Large intestine (tissue), 12 donors: ENCODE results near the gene EGR4. TPM values are rescaled to one million over a fixed set of nuclear protein-coding genes. Genes with fewer than 3 reads are reported as not detected.

Source experiments
- DNase-seq, 2 donors: peaks; one replicate each; pipeline versions ENCODE4 v3.0.0 to v3.0.0-alpha.2; 2013
- H3K27ac ChIP-seq: one replicate; pipeline ENCODE4 v1.5.1; 2013; ENCODE audit warnings: low read length
- H3K27me3 ChIP-seq: 2 replicates; pipeline ENCODE4 v1.6.1; 2013; ENCODE audit warnings: low read length; ENCODE audit not compliant: control insufficient read depth, insufficient read depth
- H3K36me3 ChIP-seq: 2 replicates; pipeline ENCODE4 v1.6.1; 2013; ENCODE audit warnings: low read length; ENCODE audit not compliant: control insufficient read depth, insufficient read depth
- H3K4me1 ChIP-seq: one replicate; pipeline ENCODE4 v1.6.1; 2013; ENCODE audit warnings: low read length; ENCODE audit not compliant: control insufficient read depth, insufficient read depth
- H3K4me3 ChIP-seq: one replicate; pipeline ENCODE4 v1.5.1; 2013; ENCODE audit warnings: low read length
- H3K9me3 ChIP-seq: one replicate; pipeline ENCODE4 v1.6.1; 2013; ENCODE audit warnings: mild to moderate bottlenecking, low read depth, low read length, moderate library complexity; ENCODE audit not compliant: control insufficient read depth
- WGBS: methylation state at CpG from one replicate; pipeline ENCODE4 v1.1.5; 2013; ENCODE audit warnings: low lambda C conversion rate; ENCODE audit not compliant: insufficient coverage; 5-methylcytosine and 5-hydroxymethylcytosine counted together
- long read RNA-seq, 11 donors: transcript quantifications; one replicate each; lab custom pipeline, GENCODE V29; 2026
- polyA plus RNA-seq: library from polyadenylated mRNA; unstranded; fragments of 120-200 nt; gene quantifications from one replicate; pipeline ENCODE4 v1.2.1, GENCODE V29; 2013

The EGR4 gene
- polyA plus RNA-seq = 0.04 TPM
- long read RNA-seq, donor 1 = 0 reads
- long read RNA-seq, donor 2 = 0 reads
- long read RNA-seq, donor 3 = 0 reads
- long read RNA-seq, donor 4 = 0 reads
- long read RNA-seq, donor 5 = 0 reads
- long read RNA-seq, donor 6 = 0 reads
- long read RNA-seq, donor 7 = 0 reads
- long read RNA-seq, donor 8 = 0 reads
- long read RNA-seq, donor 9 = 0 reads
- long read RNA-seq, donor 10 = 0 reads
- long read RNA-seq, donor 11 = 0 reads

DNA sequence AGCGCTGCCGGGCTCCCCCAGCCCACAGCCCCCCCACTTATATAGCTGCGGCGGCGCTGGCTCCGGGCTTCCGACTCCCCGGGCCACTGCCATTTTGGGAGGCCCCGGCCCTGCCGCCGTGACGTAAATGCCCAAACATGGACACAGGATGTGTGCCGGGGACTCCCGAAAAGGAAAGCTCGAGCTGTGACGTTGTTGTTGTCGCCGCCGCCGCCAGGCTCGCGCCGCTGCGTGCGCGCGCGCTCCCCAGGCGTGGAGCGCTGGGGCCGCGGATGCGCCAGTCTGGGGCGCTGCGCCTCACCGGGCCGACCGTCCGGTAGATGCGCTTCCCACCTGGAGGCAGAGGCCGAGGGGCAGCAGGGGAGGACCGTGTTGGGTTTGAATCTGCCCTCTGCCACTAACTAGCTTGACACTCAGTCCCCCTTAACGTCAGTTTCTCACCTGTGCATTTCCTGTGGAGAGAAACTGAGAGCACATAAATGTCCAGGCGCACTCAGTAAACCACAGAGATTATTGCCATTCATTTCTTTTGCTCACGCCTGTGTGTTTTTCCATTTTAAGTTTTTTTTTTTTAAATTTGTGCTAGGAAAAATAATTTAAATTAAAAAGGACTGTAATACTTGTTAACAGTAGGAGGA lies at the start of gene EGR4:
Gene EGR4, minus strand, starts transcription at position 15 of the 638 bp plus-strand sequence. CDS start 231 bp downstream, outside the sequence.
- 12% methylated on average over 3 of the region's 45 CpGs for WGBS
- DNase-seq = peak; percentile 33 to 51
- Histone ChIP-seq H3K36me3 (no peaks in the 10 kb centered on the region), H3K9me3 (peaks cover 17% of the 10 kb centered on the region), H3K27me3 (peaks cover 87% of the 10 kb centered on the region), H3K4me3 (peak within 1 kb of the TSS; percentile 25), H3K27ac (no peak within 1 kb of the TSS), H3K4me1 (peaks cover 7% of the 10 kb centered on the region)

DNA sequence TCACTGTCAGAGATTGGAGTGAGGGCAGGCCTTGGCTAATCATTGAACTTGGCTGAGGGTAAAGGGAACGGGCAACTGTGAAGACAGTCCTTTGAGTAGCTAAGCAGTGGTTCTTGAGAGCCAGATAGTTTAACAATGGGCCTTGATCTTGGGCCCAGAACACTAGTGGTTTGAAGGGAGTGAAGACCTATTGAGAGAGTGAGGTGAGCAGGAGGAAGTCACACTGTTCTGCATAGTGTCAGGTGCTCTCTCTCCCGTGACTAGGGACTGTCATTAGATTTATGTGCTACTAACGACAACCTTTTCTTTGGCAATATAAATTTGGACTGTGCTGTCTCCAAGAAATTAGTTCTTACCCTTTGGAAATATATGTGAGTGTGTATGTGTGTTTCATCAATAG lies 47.7 kb upstream of the EGR4 start:
- H3K36me3 ChIP-seq = no peaks in the 10 kb centered on the region
- H3K27me3 ChIP-seq = peaks cover 3% of the 10 kb centered on the region
- DNase-seq = peak in 1 of 2 donors; percentile 2
- H3K4me1 ChIP-seq = no peaks in the 10 kb centered on the region
- H3K9me3 ChIP-seq = no peaks in the 10 kb centered on the region
- H3K27ac ChIP-seq = no peak overlapping the region
- no peak overlapping the region for H3K4me3 ChIP-seq
- no CpG with 5 or more reads among the region's 3 CpGs for WGBS

- Histone ChIP-seq H3K4me3 (no peak overlapping the region), H3K36me3 (no peaks in the 10 kb centered on the region), H3K27me3 (peaks cover 3% of the 10 kb centered on the region), H3K27ac (no peak overlapping the region), H3K9me3 (peaks cover 9% of the 10 kb centered on the region), H3K4me1 (no peaks in the 10 kb centered on the region)
- DNase-seq = no peak
- WGBS = no CpG with 5 or more reads among the region's 3 CpGs
Measured at GRCh38 chr2:73339201-73339600, 45.9 kb upstream of the EGR4 start.

GRCh38 chr2:73337828-73338227 lies 44.5 kb upstream of the EGR4 start:
- Histone ChIP-seq H3K27me3 (peaks cover 3% of the 10 kb centered on the region), H3K4me3 (no peak overlapping the region), H3K9me3 (peaks cover 9% of the 10 kb centered on the region), H3K27ac (no peak overlapping the region), H3K4me1 (no peaks in the 10 kb centered on the region), H3K36me3 (no peaks in the 10 kb centered on the region)
- DNase-seq = no peak
- WGBS = 38% methylated on average over 2 of the region's 3 CpGs

- WGBS = no CpG with 5 or more reads among the region's 1 CpG
- Histone ChIP-seq H3K4me1 (no peaks in the 10 kb centered on the region), H3K36me3 (no peaks in the 10 kb centered on the region), H3K27ac (no peak overlapping the region), H3K9me3 (peaks cover 9% of the 10 kb centered on the region), H3K27me3 (peaks cover 3% of the 10 kb centered on the region), H3K4me3 (no peak overlapping the region)
- DNase-seq = no peak
Measured at GRCh38 chr2:73334620-73335019, 41.3 kb upstream of the EGR4 start.

DNA sequence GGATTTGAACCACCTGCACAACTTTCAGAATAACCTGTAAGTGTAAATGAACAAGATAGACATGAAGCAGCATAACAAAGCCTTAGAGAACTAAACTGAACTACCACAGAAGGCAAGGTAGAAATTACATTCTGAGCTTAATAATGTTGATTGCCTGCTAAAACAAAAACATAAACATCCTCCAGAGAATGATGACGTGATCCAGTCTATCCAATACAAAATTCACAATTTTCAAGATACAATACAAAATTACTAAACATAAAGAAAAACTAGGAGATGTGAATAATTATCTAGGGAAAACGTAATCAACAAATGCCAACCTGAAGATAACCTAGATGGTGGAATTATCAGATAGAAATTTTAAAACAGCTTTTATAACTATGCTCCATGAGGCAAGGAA lies 40.7 kb upstream of the EGR4 start:
- no peaks in the 10 kb centered on the region for H3K36me3 ChIP-seq
- H3K27ac ChIP-seq = no peak overlapping the region
- no peak overlapping the region for H3K4me3 ChIP-seq
- no peaks in the 10 kb centered on the region for H3K4me1 ChIP-seq
- WGBS = 76% methylated on average over 2 of the region's 2 CpGs
- H3K9me3 ChIP-seq = peaks cover 9% of the 10 kb centered on the region
- no peak for DNase-seq
- H3K27me3 ChIP-seq = no peaks in the 10 kb centered on the region

DNA sequence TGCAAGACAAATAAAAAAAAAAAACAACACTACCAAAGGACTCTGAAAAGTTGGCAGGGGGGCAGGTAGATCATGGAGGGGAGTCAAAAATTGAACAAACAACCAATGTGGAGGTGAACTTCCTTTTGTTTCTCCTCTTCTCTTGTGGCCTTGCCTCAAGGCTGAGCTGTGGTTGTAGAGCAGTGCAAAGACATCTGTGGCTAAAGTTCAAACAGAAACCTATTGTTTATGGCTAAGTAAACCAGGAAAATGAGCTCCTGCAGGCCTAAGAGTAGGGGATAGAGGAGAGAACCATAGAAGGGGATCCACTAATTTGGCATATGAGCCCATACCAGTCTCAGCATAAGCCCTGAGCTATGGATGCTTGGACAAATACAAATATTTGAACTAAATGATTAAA lies 40.2 kb upstream of the EGR4 start:
- Histone ChIP-seq H3K27ac (no peak overlapping the region), H3K4me3 (no peak overlapping the region)
- no peak for DNase-seq

DNA sequence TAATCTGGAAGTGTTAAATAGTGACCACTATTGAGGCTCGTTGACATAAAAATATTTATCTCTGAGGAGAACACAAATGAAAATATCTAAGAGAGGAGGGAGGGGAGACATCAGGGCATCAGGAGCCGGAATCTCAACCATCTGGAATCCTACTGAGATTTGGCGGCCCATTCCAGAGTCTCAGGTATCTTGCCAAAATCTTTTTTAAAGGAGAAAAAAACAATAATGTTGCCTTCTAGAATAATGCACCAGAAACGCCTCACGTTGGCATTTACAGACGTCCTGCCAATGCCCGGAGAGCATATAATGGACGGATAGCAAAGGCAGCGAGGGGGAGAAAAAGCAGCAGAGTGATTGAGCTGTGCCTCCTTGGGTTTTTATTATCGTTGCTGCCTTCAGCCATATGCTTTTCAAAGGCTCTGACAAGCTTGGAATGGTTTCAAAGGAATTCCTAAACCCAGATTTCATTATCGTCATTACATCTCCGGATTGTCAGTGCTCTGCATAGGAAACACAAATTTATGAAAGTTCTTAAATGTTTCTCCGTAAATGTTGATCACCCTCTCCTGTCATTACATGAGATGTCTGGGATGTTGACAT lies 30.9 kb upstream of the EGR4 start:
- H3K4me1 ChIP-seq = no peaks in the 10 kb centered on the region
- H3K9me3 ChIP-seq = no peaks in the 10 kb centered on the region
- DNase-seq = no peak
- H3K27ac ChIP-seq = no peak overlapping the region
- WGBS = 60% methylated on average over 3 of the region's 13 CpGs
- no peaks in the 10 kb centered on the region for H3K36me3 ChIP-seq
- H3K27me3 ChIP-seq = peaks cover 16% of the 10 kb centered on the region
- no peak overlapping the region for H3K4me3 ChIP-seq

More for the DNA sequence above, 40.2 kb upstream of the EGR4 start:
- no peaks in the 10 kb centered on the region for H3K36me3 ChIP-seq
- no peaks in the 10 kb centered on the region for H3K4me1 ChIP-seq
- peaks cover 9% of the 10 kb centered on the region for H3K9me3 ChIP-seq
- H3K27me3 ChIP-seq = no peaks in the 10 kb centered on the region

- Histone ChIP-seq H3K9me3 (no peaks in the 10 kb centered on the region), H3K4me1 (no peaks in the 10 kb centered on the region), H3K27me3 (peaks cover 16% of the 10 kb centered on the region), H3K27ac (no peak overlapping the region), H3K36me3 (no peaks in the 10 kb centered on the region), H3K4me3 (no peak overlapping the region)
- no CpG with 5 or more reads among the region's 5 CpGs for WGBS
- no peak for DNase-seq
Measured at GRCh38 chr2:73323551-73323950, 30.2 kb upstream of the EGR4 start.

DNA sequence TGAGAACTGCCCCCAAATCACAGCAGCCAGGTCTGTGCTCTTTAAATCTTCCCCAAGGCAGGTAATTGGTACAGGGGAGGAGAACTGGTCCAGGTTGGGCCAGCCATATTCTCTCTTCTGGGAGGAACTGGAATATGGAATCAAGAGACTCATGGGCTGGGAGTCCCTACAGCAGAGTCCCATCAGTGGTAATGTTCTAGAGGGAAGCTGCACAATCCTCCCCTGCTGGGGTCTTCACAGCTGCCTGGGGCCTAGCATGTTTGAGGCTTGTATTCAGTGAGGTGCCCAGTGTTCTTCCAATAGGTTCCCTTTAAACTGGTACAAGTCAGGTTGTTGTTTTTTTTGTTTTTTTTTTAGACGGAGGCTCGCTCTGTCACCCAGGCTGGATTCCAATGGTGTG lies 21.1 kb upstream of the EGR4 start:
- no CpG with 5 or more reads among the region's 2 CpGs for WGBS
- no peaks in the 10 kb centered on the region for H3K9me3 ChIP-seq
- H3K27ac ChIP-seq = no peak overlapping the region
- H3K4me3 ChIP-seq = no peak overlapping the region
- no peak for DNase-seq
- H3K4me1 ChIP-seq = no peaks in the 10 kb centered on the region
- H3K36me3 ChIP-seq = no peaks in the 10 kb centered on the region
- H3K27me3 ChIP-seq = peaks cover 14% of the 10 kb centered on the region
